ENCODE data around the gene ZNF688.

The ZNF688 gene

DNA sequence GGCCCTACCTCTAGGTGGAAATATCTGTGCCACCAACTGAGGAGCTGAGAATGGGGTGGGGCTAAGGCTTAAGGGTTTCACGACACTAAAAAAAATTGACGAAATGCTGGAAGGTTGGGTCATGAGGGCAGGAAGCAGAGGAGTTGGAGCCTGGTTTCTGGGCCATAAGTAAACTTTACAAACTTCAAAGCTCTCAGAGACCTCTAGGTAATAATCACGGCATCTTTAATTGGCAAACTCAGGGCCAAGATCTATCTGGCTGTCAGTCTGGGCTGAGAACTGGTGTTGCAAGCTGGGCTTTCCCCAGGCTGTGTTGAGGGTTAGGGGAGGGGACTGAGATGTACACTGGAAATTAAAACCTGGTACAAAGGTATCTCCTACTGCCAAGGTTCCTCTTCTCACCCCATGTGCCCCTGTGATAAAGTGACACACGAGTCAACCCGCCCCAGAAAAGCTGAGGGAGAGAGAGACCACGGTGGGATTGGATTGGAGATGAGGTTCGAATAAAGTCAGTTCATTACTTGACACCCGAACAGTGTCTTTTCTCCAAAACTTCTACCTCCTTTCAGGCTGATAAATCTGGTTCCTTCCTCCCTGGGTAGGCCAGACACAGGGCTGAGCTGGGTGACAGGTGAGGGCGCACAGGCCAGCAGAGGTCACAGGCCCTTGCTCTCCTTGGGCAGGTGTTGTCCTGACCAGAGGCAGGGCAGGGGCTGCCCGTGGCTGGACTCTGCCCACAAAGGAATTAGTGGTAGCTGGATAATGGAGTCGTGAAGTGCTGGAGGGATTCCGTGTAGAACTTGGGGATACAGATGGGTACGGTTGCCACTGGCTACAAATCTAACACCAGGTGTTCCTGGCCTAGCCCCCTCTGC is 41.1 kb downstream of the ZNF688 start:
- H3K9me3 ChIP-seq (ENCODE audit: severe bottlenecking): no peaks in the 10 kb centered on the region
- no peaks in the 10 kb centered on the region for H3K27me3 ChIP-seq (ENCODE audit: insufficient read depth, poor library complexity, severe bottlenecking)
- H3K27ac ChIP-seq (ENCODE audit: poor library complexity, severe bottlenecking): no peak overlapping the region
- no peak for ATAC-seq (ENCODE audit: low read depth)
- H3K36me3 ChIP-seq (ENCODE audit: low read depth): peaks cover 8% of the 10 kb centered on the region; the same call in 1 of the 2 replicates
- no peak overlapping the region for H3K4me3 ChIP-seq (ENCODE audit: severe bottlenecking)
- H3K4me1 ChIP-seq (ENCODE audit: insufficient read depth, poor library complexity, severe bottlenecking): peaks cover 9% of the 10 kb centered on the region
- no peak for DNase-seq (ENCODE audit: low spot score)
- TF ChIP-seq CTCF (IDR thresholded peaks at IDR 0.05; ENCODE audit: poor library complexity, severe bottlenecking): no peak

DNA sequence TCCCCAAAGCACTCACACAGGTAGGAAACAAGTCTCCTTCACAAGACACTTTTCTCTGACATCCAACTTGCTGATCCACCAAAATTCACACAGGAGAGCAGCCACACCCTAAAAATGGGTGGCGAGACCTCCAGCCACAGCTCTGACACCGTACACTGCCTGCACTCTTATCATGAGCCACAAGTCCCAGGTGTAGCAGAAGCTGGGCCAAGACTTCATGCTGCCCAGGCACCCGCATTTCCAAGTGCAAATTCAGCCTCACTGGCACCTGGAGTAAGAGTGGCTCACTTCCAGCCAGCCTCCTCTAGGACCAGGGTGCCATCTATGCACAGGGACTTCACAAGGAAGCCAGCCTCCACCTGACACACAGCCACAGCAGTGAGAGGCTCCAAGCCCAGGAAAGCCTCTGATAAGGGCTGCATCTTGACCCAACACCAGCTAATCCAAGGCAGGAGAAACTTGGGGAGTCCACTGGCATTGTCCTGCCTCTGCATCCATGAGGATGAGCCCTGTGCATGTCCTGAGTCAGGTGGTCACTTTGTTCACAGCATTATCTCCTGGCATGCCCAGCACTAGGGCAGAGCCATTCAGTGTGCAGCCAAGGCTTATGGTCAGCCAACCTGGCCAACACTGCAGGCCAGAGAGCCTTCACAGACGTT is 42.6 kb downstream of the ZNF688 start:
- no peak overlapping the region for H3K4me3 ChIP-seq (ENCODE audit: severe bottlenecking)
- peaks cover 17% of the 10 kb centered on the region; the same call in 1 of the 2 replicates for H3K36me3 ChIP-seq (ENCODE audit: low read depth)
- peak overlapping the region; percentile 82 for H3K27ac ChIP-seq (ENCODE audit: poor library complexity, severe bottlenecking)
- H3K9me3 ChIP-seq (ENCODE audit: severe bottlenecking): no peaks in the 10 kb centered on the region
- ATAC-seq (ENCODE audit: low read depth) (no peak), DNase-seq (ENCODE audit: low spot score) (no peak)
- H3K4me1 ChIP-seq (ENCODE audit: insufficient read depth, poor library complexity, severe bottlenecking): peaks cover 9% of the 10 kb centered on the region
- no peak for TF ChIP-seq CTCF (IDR thresholded peaks at IDR 0.05; ENCODE audit: poor library complexity, severe bottlenecking)
- no peaks in the 10 kb centered on the region for H3K27me3 ChIP-seq (ENCODE audit: insufficient read depth, poor library complexity, severe bottlenecking)

DNA sequence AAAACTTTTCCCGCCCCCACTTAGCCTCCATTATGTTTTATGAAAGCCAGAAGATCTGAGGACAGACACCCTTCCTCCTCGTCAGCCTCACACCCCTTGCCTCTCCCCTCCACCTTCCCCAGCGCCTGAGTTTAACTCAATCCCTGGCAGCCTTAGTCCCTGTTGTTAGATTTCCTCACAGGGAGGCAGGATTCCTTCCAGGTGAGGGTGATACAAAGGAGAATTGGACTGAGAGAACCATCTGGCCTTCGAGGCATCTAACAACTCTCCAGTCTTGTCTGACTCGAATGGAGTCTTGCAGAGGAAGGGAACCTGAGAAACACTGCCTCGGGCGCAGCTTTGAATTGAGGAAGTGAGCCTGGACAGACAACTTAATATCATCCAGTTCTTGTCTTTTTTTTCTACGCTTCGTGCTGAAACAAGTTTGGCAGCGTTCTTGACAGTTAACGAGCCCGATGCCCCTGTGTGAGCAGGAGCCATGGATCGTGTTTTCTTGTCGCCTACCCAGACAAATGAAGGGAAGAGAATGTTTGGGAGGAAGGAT is 43.8 kb downstream of the ZNF688 start:
- TF ChIP-seq CTCF (IDR thresholded peaks at IDR 0.05; ENCODE audit: poor library complexity, severe bottlenecking): no peak
- peak; percentile 17 for ATAC-seq (ENCODE audit: low read depth)

GRCh38 chr16:30526823-30527634 is 44.5 kb downstream of the ZNF688 start:
- Histone ChIP-seq H3K27ac (ENCODE audit: poor library complexity, severe bottlenecking) (peak overlapping the region; percentile 82), H3K36me3 (ENCODE audit: low read depth) (peaks cover 13% of the 10 kb centered on the region; the same call in 1 of the 2 replicates), H3K4me1 (ENCODE audit: insufficient read depth, poor library complexity, severe bottlenecking) (peaks cover 9% of the 10 kb centered on the region), H3K9me3 (ENCODE audit: severe bottlenecking) (no peaks in the 10 kb centered on the region), H3K4me3 (ENCODE audit: severe bottlenecking) (peak overlapping the region; percentile 54), H3K27me3 (ENCODE audit: insufficient read depth, poor library complexity, severe bottlenecking) (no peaks in the 10 kb centered on the region)
- TF ChIP-seq CTCF (IDR thresholded peaks at IDR 0.05; ENCODE audit: poor library complexity, severe bottlenecking): peak; percentile 28
- peak; percentile 98 for DNase-seq (ENCODE audit: low spot score)
- peak; percentile 87 for ATAC-seq (ENCODE audit: low read depth)

More for the DNA sequence above, 43.8 kb downstream of the ZNF688 start:
- Histone ChIP-seq H3K27me3 (ENCODE audit: insufficient read depth, poor library complexity, severe bottlenecking) (no peaks in the 10 kb centered on the region), H3K4me3 (ENCODE audit: severe bottlenecking) (peak overlapping the region; percentile 54), H3K4me1 (ENCODE audit: insufficient read depth, poor library complexity, severe bottlenecking) (peaks cover 9% of the 10 kb centered on the region), H3K36me3 (ENCODE audit: low read depth) (peaks cover 17% of the 10 kb centered on the region; the same call in 1 of the 2 replicates), H3K27ac (ENCODE audit: poor library complexity, severe bottlenecking) (peak overlapping the region; percentile 82), H3K9me3 (ENCODE audit: severe bottlenecking) (no peaks in the 10 kb centered on the region)
- DNase-seq (ENCODE audit: low spot score): no peak

All from RWPE2 (cell line).